Body of pancreas (tissue), 4 donors: ENCODE results near the gene DNAAF2.

Source experiments
- CTCF ChIP-seq, 7 experiments: fragments of 450-650 bp in 4 of 7; fragments of 200-600 bp in 3 of 7; sonication (generic) in 3 of 7; IDR thresholded peaks; one replicate each; pipeline ENCODE4 v1.5.1; 2016 to 2019; ENCODE audit warnings: antibody characterized with exemption in 7 of 7
- POLR2A ChIP-seq, 3 donors: fragments of 450-650 bp; IDR thresholded peaks; one replicate each; pipeline ENCODE4 v1.6.1; 2016; ENCODE audit warnings: antibody characterized with exemption in 3 of 3, mild to moderate bottlenecking in 2 of 3

GRCh38 chr14:49578141-49578540 lies 56.9 kb downstream of the DNAAF2 start:
- TF ChIP-seq POLR2A (IDR thresholded peaks at IDR 0.05) (no peak), CTCF (IDR thresholded peaks at IDR 0.05) (no peak)
